HG02884 (cell line): ENCODE measurements around the gene ASCC3.

Experiments used
- ATAC-seq: cut with Tn5 transposase; IDR thresholded peaks from one replicate; pipeline ENCODE4 v1.9.1; 2021; ENCODE audit warnings: mild to moderate bottlenecking, moderate library complexity; ENCODE audit not compliant: unreplicated experiment

Gene ASCC3, protein sequence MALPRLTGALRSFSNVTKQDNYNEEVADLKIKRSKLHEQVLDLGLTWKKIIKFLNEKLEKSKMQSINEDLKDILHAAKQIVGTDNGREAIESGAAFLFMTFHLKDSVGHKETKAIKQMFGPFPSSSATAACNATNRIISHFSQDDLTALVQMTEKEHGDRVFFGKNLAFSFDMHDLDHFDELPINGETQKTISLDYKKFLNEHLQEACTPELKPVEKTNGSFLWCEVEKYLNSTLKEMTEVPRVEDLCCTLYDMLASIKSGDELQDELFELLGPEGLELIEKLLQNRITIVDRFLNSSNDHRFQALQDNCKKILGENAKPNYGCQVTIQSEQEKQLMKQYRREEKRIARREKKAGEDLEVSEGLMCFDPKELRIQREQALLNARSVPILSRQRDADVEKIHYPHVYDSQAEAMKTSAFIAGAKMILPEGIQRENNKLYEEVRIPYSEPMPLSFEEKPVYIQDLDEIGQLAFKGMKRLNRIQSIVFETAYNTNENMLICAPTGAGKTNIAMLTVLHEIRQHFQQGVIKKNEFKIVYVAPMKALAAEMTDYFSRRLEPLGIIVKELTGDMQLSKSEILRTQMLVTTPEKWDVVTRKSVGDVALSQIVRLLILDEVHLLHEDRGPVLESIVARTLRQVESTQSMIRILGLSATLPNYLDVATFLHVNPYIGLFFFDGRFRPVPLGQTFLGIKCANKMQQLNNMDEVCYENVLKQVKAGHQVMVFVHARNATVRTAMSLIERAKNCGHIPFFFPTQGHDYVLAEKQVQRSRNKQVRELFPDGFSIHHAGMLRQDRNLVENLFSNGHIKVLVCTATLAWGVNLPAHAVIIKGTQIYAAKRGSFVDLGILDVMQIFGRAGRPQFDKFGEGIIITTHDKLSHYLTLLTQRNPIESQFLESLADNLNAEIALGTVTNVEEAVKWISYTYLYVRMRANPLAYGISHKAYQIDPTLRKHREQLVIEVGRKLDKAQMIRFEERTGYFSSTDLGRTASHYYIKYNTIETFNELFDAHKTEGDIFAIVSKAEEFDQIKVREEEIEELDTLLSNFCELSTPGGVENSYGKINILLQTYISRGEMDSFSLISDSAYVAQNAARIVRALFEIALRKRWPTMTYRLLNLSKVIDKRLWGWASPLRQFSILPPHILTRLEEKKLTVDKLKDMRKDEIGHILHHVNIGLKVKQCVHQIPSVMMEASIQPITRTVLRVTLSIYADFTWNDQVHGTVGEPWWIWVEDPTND (N-terminal part only)

DNA sequence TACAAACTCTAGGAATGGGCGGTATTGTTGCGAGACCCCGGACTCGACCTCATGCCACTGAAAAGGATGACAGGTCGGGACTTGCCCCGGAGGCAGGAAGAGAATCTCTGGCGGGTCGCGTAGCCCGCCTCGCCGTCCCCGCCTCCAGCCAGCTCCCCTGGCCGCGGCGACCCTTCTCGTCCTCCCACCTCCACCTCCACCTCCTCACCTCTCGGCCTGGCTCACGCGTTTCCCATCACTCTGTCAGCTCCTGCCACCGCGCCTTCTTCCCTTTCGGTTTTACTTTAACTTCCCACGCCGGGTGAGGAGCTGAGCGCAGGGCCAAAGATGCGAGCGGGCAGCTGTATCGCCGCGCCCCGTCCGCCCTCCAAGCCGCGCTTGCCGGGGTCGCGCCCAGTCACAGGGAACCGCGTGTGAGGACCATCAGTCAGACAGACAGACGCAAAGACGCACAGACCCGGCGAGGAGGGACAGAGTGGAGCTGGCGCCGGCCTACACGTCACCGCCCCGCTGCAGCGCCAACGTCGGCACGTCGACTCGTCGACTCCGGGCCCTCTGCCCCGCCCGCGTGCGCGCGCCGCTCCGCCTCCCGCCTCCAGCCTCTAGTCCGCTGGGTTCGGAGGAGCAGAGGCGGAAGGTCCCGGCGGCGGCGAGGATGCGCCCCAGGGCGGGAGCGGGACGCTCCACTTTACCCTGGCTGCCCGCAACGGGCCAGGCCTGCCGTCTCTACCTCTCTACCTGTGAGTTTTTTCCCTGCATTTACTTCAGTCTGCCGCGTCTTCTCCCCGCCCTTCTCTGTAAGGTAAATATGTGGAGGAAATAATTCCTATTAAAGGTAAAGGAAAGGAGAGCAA lies at the start of gene ASCC3:
ASCC3 (minus strand) TSS at position 477 of the 854 bp plus-strand sequence. CDS start 13,332 bp downstream, outside the sequence.
- ATAC-seq: peak; percentile 91

DNA sequence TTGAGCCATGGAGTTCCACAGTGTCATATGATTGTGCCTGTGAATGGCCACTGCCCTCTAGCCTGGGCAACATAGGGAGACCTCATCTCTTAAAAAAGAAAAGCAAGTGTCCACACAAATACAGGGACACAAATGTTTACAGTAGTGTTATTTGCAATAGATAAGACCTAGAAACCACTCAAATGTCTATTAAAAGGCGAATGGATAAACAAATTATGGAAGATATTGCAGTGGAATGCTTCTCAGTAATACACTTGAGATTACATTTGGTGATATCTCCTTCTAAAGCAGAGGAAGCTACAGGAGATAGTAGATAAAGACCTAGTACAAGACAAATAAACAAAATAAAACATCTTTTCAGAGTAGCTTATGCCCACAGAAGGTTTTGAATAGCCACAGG lies 44.6 kb upstream of the ASCC3 start:
- ATAC-seq: no peak

DNA sequence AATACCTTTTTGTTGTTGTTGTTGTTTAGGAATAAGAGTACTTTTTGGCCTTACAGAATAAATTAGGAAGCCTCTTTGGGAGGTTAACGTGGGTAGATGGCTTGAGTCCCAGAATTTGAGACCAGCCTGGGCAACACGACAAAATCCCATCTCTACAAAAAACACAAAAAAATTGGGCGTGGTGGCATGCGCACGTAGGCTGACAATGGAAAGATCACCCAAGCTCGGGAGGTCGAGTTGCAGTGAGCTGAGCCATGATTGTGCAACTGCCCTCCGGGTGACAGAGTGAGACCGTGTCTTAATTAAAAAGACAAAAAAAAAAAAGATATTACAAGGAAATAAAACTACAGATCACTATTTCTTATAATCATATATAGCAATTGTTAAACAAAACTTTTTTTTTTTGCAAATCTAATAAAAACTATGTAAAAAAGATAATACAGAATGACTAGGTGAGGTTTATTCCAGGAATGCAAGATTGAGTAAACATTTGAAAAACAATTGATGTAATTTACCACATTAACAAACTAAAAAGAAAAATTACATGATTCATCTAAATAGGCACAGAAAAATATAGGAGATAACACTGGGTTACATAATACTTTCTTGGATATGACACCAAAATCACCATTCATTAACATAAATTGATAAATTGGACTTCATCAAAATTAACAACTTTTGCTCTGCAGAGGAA lies 43.6 kb upstream of the ASCC3 start:
- no peak for ATAC-seq

DNA sequence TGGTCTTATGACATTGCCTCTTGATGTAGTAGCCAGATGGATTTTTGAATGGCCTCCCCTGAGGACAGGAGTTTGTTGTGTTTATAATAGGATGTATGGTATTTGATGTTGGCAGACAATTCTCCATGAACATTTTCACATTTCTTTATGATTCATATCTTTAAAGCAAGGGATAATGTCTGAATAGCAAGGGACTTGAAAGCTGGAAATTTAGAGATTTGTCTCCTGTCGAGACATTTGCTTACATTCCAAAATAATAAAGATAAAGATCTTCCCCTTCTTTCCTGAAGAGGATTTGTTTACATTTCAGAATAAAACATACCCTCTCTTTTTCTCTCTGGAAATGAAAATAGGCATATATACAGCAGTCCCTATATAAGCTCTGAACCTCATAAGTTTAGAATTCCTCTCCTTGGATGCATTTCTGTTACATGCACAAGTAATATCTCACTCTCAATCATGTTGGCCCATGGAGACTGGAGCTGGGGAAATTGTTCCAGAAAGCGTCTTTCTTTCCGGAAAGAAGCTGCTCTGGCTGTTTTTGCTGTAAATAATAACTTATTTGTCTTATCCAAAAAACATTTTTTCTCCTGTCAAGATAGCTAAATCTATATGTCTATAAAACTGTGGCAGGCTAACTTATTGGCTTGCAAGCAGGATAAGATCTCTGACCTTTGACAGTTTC lies 42.5 kb upstream of the ASCC3 start:
- no peak for ATAC-seq

DNA sequence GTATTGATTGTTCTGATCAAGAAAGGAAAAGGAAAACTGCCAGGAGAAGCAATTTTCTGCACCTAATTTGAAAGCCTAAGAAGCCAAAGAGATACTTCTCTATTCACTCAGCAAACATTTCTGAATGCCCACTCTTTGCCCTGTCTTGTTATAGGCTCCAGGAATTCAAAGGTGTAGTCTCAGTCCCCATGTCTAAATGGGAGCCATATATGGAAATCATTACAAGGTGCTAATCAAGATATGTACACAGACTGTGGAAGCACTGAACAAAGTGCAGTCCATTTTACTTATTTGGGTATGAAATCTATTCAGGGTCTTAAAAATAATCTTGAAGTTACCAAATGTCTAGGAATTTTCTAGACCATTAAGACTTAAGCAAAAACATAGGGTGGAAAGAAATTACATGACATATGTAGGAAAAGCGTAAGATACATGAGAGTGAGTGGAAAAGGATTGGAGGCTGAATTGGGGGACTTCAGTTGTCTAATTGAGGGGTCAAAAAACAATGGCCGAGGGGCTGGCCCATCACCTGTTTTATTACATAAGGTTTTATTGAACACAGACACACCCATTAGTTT lies 39.0 kb upstream of the ASCC3 start:
- ATAC-seq: no peak

DNA sequence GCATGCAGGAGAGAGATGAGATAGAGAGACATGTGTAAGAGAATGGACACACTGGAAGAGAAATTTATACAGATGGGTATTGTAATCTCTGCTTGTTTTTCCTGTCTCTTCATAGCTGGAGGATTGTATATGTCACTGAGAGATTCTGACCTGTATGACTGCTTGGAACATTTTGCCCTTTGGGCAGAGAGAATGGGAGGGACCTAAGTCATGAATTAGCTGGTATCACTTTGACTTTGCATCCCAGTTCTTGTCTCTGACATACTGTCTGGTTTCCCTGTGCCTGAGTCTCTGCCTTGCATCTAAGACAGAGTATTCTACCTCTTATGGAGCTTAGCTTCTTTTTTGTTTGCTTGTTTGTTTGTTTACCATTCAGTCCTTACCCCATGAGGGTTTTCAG lies 37.0 kb upstream of the ASCC3 start:
- ATAC-seq: no peak

DNA sequence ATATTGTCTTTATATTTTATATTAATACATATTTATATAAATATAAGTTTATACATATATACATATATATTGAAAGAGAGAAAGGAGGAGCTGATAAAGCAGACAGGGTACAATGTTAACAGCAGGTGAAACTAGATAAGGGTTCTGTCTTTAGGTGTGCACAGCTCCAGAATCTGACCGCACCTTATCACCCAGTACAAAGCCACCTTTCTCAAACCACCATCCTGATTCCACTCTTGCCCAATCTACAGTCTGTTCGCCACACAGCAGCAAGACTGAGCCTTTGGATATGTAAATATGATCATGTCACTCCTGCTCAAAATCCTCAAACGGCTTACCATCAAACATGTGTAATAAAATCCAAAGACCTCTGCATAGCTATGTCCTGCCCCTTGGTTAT lies 34.7 kb upstream of the ASCC3 start:
- ATAC-seq: no peak

DNA sequence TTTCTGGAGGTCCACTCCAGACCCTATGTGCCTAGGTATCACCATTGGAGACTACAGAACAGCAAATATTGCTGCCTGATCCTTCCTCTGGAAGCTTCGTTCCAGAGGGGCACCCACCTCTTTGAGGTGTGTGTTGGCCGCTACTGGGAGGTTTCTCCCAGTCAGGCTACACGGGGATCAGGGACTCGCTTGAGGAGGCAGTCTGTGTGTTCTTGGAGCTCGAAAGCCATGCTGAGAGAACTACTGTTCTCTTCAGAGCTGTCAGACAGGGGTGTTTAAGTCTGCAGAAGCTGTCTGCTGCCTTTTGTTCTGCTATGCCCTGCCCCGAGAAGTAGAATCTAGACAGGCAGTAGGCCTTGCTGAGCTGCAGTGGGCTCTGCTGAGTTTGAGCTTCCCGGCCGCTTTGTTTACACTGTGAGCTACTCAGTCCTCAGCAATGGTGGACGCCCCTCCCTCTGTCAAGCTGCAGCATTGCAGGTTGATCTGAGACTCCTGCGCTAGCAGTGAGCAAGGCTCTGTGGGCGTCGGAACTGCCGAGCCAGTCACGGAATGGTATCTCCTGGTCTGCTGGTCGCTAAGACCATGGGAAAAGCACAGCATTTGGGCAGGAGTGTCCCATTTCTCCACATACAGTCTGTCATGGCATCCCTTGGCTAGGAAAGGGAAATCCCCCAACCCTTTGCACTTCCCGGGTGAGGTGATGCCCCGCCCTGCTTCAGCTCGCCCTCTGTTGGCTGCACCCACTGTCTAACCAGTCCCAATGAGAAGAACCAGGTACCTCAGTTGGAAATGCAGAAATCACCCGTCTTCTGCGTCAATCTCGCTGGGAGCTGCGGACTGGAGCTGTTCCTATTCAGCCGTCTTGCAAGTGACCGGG lies 32.5 kb upstream of the ASCC3 start:
- no peak for ATAC-seq

DNA sequence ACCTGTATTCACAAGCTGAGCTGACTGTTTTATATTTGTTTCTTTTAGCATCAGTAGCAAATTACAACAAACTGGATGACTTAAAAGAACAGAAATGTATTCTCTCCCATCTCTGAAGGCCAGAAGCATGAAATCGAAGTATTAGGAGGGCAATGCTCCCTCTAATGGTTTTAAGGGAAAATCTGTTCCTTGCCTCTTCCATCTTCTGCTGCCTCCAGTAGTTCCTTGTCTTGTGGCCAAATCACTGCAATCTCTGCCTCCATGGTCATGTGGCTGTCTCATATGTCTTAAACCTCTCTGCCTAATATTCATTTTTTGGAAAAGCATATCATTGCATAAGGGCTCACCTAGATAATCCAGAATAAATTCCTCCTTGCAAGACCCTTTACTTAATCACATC lies 25.2 kb upstream of the ASCC3 start:
- no peak for ATAC-seq

DNA sequence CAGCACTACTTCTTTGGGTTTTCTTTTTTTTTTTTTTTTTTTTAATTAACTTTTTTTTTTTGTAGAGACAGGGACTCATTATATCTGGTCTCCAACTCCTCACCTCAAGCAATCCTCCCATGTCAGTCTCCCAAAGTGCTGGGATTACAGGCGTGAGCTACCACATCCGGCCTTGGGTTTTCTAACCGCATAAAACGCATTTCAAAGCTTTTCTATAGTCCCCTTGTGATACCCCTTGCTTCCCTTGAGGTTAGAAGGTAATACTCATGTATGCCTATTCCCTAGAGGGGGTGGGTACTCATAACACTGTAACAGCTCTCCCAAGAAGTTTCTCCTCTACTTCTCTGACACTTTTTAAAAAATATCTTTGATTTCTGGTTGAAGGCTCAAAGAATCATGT lies 23.9 kb upstream of the ASCC3 start:
- no peak for ATAC-seq

DNA sequence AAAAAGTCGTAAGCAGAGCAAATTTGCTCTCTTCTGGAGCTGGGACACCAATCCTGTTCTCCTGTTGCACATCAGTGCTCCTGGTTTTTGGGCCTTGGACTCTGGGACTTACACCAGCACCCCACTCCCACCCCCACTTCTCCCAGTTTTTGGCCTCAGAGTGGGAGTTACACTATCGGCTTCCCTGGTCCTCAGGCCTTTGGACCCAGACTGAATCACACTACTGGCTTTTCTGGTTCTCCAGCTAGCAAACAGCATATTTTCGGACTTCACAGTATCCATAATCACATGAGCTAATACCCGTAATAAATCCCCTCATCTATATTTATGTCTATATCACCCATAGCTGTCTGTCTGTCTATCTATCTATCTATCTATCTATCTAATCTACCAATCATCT lies 23.2 kb upstream of the ASCC3 start:
- ATAC-seq: no peak

DNA sequence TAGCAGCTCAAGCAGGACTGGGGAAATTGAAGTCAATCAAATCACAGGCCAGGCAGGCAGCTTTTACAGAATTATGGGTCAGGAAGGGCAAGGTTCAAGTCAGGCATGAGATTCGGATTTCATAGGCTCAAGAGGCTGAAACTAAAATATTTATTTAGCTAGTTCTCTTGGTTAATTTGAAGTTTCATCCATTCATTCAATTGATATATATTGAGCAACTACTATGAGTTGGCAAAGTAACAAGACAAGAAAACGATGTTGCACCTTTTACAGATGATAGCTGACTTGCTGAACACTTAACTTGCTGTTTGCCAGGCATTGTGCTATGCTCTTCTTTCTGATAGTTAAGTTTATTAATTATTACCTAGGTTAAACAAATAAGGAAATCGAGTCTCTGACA lies 20.5 kb upstream of the ASCC3 start:
- ATAC-seq: no peak

DNA sequence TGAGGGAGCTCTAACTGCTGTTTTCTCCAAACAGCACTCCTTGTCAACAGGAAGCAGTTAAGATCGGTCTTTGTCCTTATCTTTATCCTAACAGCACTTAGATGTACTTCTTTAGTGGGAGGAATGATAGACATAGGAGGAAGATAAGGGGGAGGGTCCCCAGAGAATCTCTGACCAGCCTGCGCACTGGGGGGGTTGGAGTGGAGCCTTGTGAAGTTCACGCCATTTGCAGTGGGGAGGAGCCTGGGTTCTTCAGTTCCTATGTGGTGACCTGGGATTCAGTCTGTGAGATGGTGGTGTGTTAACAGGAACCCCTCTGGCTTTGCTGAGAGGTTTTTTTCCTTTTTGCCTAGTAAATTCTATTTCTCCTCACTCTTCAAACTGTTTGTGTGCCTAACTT lies 18.1 kb upstream of the ASCC3 start:
- no peak for ATAC-seq

DNA sequence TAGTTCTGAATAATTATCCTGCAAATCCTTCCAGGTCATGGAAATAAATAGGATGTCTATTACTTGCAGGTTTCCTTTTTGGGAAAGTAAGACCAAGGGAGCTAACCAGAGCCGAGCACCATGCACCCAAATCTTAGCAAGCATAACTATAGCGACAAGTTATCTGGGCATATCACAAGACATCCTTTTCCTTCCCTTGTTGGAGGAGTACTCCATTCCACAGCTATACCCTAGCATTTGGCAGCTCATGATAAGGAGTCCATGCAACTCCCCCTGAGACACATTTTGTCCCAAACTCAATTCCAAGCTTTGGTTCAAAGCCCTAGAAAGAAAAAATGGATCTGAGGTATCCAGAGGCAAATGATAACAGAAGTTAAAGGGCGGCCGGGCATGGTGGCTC lies 16.5 kb upstream of the ASCC3 start:
- ATAC-seq: no peak

DNA sequence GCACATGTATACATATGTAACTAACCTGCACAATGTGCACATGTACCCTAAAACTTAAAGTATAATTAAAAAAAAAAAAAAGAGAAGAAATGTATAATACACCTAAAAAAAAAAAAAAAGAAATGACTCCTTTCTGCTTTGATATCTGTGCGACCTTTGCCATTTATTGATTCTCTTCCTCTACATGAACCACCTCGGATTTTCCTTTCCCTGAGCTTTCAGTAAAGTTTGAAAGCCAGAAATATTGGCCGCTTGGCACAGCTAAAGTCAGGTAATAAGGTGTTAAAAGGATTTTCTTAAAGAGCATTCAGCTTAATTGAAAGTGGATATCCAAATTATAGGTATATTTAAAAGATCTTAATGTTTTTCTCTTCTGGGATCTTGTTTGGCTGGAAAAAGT lies 12.6 kb upstream of the ASCC3 start:
- ATAC-seq: no peak

DNA sequence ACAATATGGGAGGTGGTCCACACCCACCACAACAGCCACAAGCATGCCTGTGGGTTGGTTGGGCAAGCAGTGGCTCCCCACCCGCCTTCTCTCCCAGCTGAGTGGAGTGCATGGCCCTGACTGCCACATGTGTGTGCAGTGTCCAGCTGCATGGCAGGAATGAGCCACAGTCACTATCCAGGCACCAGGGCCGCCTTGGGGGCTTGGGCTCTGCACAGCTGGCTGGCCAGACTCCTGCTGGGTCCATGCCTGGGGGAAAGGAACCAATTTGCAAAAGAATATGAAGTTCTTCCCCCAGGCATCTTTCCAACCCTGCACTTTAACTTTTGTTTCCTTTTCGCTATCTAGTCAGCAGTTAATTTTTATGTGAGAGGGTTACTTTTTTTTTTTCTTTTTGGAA lies 11.6 kb upstream of the ASCC3 start:
- no peak for ATAC-seq

DNA sequence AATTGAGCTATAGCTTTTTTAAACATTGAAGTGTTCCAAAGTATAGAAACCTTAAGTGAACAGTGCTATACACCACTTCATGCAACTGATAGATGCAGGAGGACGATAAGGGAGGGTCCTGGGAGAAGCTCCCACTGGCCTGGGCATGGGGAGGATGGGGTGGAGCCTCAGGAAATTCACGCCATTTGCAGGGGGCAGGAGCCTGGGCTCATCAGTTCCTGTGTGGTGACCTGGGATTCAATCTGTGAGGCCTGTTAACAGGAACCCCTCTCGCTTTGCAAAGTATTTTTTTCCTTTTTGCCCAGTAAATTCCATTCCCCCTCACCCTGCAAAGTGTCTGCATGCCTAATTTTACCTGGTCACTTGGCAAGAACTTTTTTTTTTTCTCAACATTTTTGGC lies 11.0 kb upstream of the ASCC3 start:
- no peak for ATAC-seq

DNA sequence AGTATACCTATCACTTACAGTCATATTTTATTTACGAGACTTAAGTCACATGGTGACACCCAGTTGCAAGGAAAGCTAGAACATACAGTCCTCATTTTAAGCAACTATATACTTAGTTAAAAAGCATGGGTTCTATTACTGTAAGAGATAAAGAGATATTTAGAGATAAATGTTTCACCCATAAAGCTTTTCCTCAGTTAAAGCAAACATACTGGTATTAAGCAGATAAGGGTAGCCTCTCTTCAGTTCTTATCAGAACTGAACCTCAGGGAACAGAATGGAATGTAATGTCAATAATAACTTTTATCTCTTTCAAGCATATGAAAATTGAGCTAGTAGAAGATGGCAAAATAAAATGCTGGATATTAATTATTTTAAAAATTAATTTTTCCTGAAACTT lies 9.9 kb upstream of the ASCC3 start:
- ATAC-seq: no peak
